ENCODE measurements around the gene LRRC4B. TPM values are rescaled to one million over a fixed set of nuclear protein-coding genes. Genes with fewer than 3 reads are reported as not detected.

The LRRC4B gene
- total RNA-seq, 1 donor from 2014 or later: 3.9 TPM

GRCh38 chr19:50565984-50566903 is 2.0 kb downstream of the LRRC4B start:
- no peaks in the 10 kb centered on the region for H3K9me3 ChIP-seq
- no peak for ATAC-seq
- H3K27ac ChIP-seq: no peak overlapping the region
- H3K4me3 ChIP-seq: no peak overlapping the region
- H3K4me1 ChIP-seq: no peaks in the 10 kb centered on the region
- intact Hi-C loops (cut with DNase I): no loop called here
- DNase-seq: no peak
- peaks cover 74% of the 10 kb centered on the region for H3K27me3 ChIP-seq (ENCODE audit: low read depth)
- H3K36me3 ChIP-seq: no peaks in the 10 kb centered on the region
- TF ChIP-seq, protein P1, sequence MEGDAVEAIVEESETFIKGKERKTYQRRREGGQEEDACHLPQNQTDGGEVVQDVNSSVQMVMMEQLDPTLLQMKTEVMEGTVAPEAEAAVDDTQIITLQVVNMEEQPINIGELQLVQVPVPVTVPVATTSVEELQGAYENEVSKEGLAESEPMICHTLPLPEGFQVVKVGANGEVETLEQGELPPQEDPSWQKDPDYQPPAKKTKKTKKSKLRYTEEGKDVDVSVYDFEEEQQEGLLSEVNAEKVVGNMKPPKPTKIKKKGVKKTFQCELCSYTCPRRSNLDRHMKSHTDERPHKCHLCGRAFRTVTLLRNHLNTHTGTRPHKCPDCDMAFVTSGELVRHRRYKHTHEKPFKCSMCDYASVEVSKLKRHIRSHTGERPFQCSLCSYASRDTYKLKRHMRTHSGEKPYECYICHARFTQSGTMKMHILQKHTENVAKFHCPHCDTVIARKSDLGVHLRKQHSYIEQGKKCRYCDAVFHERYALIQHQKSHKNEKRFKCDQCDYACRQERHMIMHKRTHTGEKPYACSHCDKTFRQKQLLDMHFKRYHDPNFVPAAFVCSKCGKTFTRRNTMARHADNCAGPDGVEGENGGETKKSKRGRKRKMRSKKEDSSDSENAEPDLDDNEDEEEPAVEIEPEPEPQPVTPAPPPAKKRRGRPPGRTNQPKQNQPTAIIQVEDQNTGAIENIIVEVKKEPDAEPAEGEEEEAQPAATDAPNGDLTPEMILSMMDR (IDR thresholded peaks at IDR 0.05): no peak

- Histone ChIP-seq H3K27ac (no peak overlapping the region), H3K4me3 (no peak overlapping the region), H3K36me3 (no peaks in the 10 kb centered on the region), H3K27me3 (ENCODE audit: low read depth) (peaks cover 71% of the 10 kb centered on the region), H3K4me1 (no peaks in the 10 kb centered on the region), H3K9me3 (no peaks in the 10 kb centered on the region)
- no peak for DNase-seq
- intact Hi-C loops (cut with DNase I): no loop called here
- TF ChIP-seq, protein P1 (IDR thresholded peaks at IDR 0.05): no peak
- ATAC-seq: no peak
Measured at GRCh38 chr19:50564229-50565105, 3.8 kb downstream of the LRRC4B start.

DNA sequence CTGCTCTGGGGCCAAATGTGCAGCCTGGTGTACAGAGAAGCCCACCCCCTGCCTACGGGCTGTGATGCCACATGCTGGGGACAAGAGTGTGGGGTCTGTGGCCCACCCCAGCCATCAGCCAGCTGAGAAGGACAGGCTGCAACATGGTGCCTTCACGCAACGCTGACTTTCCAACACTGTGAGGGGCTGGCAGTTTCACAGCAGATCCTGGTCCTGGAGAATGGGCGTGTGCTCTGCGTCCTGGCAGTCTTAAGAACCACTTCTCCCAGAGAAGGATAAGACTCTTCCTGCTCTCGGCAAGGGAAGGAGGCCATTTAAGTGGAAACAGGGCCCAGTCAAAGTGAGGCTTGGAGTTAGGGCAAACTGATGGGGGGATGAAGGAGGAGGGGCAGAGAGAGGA is 4.6 kb downstream of the LRRC4B start:
- H3K4me3 ChIP-seq: no peak overlapping the region
- no peaks in the 10 kb centered on the region for H3K36me3 ChIP-seq
- H3K9me3 ChIP-seq: no peaks in the 10 kb centered on the region
- peaks cover 71% of the 10 kb centered on the region for H3K27me3 ChIP-seq (ENCODE audit: low read depth)
- TF ChIP-seq, protein P1 (IDR thresholded peaks at IDR 0.05): no peak
- ATAC-seq (no peak), DNase-seq (no peak)
- intact Hi-C loops (cut with DNase I): no loop called here
- H3K27ac ChIP-seq: no peak overlapping the region
- no peaks in the 10 kb centered on the region for H3K4me1 ChIP-seq

GRCh38 chr19:50562996-50563395 is 5.2 kb downstream of the LRRC4B start:
- intact Hi-C loops (cut with DNase I): no loop called here
- peaks cover 71% of the 10 kb centered on the region for H3K27me3 ChIP-seq (ENCODE audit: low read depth)

DNA sequence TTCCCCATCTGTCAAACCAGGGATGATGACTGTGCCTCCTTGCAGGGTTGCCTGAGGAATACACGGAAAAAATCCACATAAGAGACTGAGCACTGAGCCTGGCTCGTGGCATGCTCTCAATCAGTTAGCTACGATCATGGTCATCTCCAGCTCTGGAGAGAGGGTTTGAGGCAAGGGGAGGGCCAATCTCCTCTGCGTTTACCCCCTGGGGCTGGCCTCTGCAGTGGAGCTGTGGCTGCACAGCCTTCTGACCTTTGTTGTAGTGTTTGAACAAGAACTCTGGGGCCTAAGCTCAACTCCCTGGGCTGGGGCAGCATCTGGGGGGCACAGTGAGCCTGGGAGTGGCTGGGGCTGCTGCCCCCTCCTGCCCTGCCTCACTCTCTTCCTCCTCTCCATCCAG is 5.9 kb downstream of the LRRC4B start:
- H3K4me1 ChIP-seq: no peaks in the 10 kb centered on the region
- H3K36me3 ChIP-seq: no peaks in the 10 kb centered on the region
- intact Hi-C loops (cut with DNase I): no loop called here
- H3K27ac ChIP-seq: no peak overlapping the region
- peaks cover 70% of the 10 kb centered on the region for H3K27me3 ChIP-seq (ENCODE audit: low read depth)
- TF ChIP-seq, protein P1 (IDR thresholded peaks at IDR 0.05): no peak
- no peak for ATAC-seq
- H3K9me3 ChIP-seq: no peaks in the 10 kb centered on the region
- no peak for DNase-seq
- no peak overlapping the region for H3K4me3 ChIP-seq

More at GRCh38 chr19:50562996-50563395, 5.2 kb downstream of the LRRC4B start:
- DNase-seq (no peak), ATAC-seq (no peak)
- H3K36me3 ChIP-seq: no peaks in the 10 kb centered on the region
- TF ChIP-seq, protein P1 (IDR thresholded peaks at IDR 0.05): no peak
- H3K4me1 ChIP-seq: no peaks in the 10 kb centered on the region
- H3K9me3 ChIP-seq: no peaks in the 10 kb centered on the region
- H3K4me3 ChIP-seq: no peak overlapping the region
- H3K27ac ChIP-seq: no peak overlapping the region

Data from lower lobe of right lung (tissue), 2 donors.